Posterior vena cava (tissue), 2 donors: ENCODE data around the gene CRTC3. TPM values are rescaled to one million over a fixed set of nuclear protein-coding genes. Genes with fewer than 3 reads are reported as not detected.
"Not testable (repeated sequence)": the region's sequence is repeated elsewhere in the genome, so short reads cannot be mapped to it uniquely, and the experiment has no call there.

Experiments
- DNase-seq: peaks from one replicate; pipeline ENCODE4 v3.0.0-alpha.2; 2020; ENCODE audit warnings: low spot score
- intact Hi-C, 2 donors: fragments of 100-400 bp; cut with DNase I; formaldehyde crosslinking; loops; one replicate each; pipeline versions ENCODE4 v1.14.1 to v1.14.2; 2022 to 2023
- total RNA-seq, 2 donors: library from RNA; stranded (reverse); fragmentation: NEBNext Ultra II Directional; extraction: Animal tissue kit (Norgen Biotek cat#: 25700); gene quantifications; one replicate each; pipeline ENCODE4 v1.2.1, GENCODE V29; 2021
- donor health status: DM: yes; HTN: yes; CAD: no.
- donor health status: DM: yes; HTN: yes; CAD: no.

The CRTC3 gene
- total RNA-seq, 2 donors from 2014 or later, result 48.0 to 55.5 TPM

DNA sequence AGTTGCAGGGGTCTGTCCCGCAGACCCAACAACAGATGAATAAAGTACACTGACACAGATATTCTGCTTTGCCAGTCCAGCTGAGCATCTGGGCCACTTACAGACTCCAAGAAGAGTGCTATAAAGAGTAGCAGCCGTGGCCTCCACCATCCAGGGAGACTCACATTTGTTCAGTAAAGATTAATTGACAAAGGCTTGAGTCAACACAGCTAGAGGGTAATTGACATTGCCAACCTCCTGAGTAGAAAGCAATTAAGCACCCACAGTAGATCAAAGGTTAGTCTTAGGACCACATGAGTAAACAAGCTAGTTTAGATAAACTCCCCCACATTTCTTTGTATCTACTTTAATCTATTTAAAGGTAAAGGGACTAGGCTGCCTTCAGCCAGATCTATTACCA lies 16.3 kb upstream of the CRTC3 start:
- no peak for DNase-seq
- intact Hi-C loops, result no loop called here

DNA sequence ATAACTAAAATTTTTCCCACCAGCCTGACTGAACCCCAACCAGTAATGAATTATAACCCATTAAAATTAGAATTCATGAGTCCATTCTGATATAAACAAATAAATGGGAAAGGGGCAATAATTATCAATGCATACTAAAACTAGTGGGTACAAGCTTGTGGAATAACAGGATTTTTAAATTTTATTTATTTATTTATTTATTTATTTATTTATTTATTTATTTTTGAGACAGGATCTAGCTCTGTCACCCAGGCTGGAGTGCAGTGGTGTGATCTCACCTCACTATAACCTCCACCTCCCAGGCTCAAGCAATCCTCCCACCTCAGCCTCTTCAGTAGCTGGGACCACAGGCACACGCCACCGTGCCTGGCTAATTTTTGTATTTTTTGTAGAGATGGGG lies 15.8 kb upstream of the CRTC3 start:
- DNase-seq, intact Hi-C loops: not testable (repeated sequence)

DNA sequence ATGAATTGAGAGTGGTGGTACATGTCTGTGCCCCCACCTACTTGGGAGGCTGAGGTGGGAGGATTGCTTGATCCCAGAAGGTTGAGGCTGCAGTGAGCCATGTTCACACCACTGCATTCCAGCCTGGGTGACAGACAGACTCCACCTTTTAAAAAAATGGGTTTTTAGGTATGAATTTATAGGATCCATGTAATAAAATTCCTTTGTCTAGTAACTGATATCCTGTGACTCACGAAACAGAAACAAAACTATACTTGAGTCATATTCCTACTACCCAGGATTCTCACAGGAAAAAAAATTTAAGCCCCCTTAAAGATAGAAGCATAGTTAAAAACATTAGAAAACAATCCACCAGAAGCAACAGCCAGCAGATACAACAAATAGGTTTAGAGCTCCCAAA lies 10.0 kb upstream of the CRTC3 start:
- intact Hi-C loops, result no loop called here
- DNase-seq, result no peak

DNA sequence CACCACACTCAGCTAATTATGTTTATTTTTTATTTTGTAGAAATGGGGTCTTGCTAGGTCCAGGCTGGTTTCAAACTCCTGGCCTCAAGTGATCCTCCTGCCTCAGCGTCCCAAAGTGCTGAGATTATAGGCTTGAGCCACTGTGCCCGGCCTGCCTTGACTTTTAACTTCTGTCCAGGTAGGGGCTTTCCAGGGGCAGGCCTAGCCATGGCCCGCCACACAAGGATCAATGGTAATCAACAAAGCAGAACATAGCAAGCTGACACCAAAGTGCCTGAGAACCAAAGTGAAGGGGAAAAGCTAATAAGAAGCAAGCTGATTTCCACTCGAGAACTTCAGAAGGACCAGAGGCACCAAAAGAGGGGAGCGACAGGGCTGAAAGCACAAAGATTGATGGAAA lies 9.4 kb upstream of the CRTC3 start:
- intact Hi-C loops, result no loop called here
- DNase-seq, result no peak

DNA sequence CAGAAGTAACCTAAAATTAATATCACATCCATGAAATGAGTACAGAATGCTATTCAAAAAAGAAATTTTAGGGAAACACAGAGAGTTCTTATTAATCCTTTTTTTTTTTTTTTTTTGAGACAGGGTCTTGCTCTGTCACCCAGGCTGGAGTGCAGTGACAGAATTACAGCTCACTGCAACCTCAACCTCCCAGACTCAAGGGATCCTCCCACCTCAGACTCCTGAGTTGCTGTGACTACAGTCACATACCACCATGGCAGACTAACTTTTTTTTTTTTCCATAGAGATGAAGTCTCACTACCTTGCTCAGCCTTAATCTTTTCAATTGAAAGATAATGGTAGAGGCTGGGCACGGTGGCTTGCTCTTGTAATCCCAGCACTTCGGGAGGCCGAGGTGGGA lies 6.3 kb upstream of the CRTC3 start:
- intact Hi-C loops, result no loop called here
- no peak for DNase-seq

DNA sequence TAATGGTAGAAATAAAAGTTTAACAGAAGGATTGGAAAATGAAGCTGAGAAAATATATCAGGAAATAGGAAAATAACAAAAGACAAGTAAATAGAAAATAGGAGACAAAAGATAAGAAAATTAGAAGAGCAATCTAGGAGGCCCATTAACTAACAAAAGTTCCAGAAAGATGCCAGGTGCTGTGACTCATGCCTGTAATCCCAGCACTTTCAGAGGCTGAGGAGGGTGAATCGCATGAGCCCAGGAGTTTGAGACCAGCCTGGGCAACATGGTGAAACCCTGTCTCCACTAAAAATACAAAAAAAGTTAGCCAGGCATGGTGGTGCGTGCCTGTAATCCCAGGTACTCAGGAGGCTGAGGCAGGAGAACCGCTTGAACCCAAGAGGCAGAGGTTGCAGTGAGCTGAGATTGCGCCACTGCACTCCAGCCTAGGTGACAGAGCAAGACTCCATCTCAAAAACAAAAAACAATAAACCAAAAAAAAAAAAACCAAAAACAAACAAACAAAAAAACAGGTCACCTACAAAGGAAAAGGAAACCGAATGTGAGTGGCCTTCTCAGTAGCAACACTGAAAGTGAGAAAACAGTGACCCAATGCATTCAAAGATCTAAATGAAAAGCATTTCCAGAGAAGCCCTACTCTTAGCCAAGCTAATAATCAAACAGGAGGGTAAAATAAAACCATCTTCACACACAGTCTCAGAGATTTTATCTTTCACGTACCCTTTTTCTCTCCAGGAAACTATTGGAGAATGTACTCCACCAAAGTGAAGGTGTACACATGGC lies 5.5 kb upstream of the CRTC3 start:
- intact Hi-C loops, DNase-seq: not testable (repeated sequence)

DNA sequence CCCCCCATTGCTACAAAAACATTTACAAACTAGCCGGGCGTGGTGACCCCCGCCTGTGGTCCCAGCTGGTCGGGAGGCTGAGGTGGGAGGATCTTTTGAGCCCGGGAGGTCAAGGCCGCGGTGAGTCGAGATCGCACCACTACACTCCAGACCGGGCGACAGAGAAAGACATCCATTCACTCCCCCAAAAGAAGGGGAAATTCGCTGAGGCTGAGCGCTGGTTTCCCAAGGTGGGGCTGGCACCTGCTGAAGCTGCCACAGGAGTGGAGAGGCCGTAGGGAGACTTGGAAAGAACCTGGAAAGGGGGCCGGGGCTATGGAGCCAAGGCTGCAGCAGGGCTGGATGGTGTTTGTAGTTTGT lies 732 bp upstream of the CRTC3 start:
- intact Hi-C loops, result no loop called here
- DNase-seq, result no peak

DNA sequence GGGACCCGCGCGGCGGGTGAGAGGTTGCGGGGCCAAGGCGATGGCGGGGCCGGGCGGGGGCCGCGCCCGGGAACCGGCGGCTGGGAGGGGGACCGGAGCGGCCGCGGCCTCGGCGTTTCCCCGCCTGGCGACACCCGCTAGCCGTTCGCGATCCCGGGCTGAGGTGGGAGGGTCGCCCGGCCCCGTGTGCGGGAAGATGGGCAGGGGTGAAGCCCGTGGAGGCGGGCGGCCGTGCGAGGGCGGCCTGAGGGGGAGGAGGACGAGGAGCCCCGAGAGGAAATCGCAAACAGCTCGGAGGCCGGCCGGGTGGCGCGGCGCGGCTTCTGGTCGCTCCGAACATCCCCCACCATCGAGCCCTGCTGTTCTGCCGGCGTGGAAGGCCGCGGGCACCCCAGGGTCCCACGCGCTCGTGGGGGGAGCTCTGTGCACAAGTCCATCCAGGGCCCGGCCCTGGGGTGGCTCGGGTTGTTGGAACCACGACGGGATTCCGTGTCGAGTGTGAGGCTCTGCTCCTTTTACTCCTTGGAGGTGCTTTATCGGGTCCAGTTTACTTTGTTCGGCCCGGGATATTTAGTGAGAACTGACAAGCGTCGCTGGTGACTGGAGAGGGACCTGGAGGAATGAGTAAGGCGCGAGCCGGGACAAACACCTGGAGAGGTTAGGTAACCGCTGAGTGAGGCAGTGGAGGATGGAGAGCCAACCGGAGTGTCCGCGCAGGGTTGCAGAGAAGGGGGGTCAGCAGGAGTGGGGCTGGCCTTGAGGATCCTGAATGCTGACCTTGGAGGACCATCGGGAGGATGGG lies 728 bp downstream of the CRTC3 start:
- peak; percentile 84 for DNase-seq
- intact Hi-C loops, result loop anchor here in 1 of 2 donors (10.0 kb wide), 1 partner anchor 64 kb away; no protein-coding TSS in a partner anchor

DNA sequence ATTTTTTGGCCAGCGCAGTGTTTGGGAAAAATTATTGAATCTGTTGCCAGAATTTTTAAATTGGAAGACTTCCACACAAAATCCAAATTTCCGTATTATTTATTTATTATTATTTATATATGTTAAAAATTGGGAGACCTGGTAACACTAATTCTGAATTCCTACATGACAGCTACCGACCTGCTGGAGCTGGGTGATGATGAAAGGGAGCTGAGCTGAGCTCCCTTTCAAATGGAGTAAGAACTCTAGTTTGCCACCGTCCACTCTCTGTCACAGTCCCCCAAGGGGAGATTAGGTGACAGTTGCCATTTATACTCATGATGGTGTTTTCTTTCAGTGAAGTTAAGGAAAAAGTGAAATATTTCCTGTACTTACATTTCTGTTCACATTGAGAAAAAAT lies 1.4 kb downstream of the CRTC3 start:
- intact Hi-C loops, result loop anchor here in 1 of 2 donors (10.0 kb wide), 1 partner anchor 64 kb away; no protein-coding TSS in a partner anchor
- DNase-seq, result no peak

DNA sequence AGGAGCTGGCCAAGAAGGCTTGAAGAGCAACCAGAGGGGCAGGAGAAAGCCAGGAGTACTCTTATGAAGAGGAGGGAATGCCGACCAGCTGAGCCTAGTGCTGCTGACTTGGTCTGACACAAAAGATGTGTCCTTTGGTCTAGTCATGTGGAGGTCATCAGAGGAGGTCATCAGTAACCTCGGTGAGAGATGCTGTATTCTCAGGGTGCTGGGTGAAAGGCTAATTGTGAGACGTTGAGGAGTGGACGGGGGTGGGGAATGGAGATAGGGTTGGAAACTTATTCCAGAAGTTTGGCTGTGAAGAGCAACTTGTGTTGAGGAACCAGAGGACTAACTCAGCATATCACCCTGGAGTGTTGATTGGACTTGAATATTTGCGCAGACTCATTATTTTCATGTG lies 5.5 kb downstream of the CRTC3 start:
- DNase-seq, result no peak
- intact Hi-C loops, result loop anchor here in 1 of 2 donors (10.0 kb wide), 1 partner anchor 60 kb away; no protein-coding TSS in a partner anchor

DNA sequence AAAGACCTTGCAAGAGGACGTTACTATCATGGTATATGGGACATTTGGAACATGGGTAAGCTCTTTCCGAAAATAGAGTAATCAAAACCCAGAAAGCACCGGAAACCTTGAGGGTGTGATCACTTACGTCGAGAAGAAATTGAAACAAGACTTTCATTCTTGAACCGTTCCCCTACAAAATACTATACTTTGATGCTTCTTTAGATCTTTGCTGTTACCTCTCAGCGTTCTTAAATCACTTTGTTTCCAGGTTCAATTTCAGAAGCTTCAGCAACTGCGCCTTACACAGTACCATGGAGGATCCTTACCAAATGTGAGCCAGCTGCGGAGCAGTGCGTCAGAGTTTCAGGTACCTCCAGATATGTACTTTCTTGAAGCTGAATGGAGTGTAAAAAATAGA lies 10.1 kb downstream of the CRTC3 start:
- no peak for DNase-seq
- intact Hi-C loops, result loop anchor here in 1 of 2 donors (10.0 kb wide), 1 partner anchor 55 kb away; no protein-coding TSS in a partner anchor

DNA sequence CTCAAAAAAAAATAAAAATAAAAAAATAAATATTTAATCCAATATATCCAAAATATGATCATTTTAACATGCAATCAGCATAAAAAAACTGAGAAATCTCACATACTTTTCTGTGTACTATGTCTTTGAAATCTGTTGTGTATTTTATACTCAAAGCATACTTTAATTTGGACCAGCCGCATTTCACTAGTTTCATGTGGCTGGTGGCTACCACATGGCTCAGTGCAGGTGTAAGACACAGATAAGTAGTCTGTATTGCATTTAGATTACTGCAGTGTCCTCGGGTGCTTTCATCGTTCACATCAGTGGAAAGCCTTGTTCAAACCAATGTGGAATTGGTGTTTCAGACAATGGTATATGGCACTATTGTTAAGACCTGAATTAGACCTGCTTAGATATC lies 11.0 kb downstream of the CRTC3 start:
- no peak for DNase-seq
- intact Hi-C loops, result no loop called here

DNA sequence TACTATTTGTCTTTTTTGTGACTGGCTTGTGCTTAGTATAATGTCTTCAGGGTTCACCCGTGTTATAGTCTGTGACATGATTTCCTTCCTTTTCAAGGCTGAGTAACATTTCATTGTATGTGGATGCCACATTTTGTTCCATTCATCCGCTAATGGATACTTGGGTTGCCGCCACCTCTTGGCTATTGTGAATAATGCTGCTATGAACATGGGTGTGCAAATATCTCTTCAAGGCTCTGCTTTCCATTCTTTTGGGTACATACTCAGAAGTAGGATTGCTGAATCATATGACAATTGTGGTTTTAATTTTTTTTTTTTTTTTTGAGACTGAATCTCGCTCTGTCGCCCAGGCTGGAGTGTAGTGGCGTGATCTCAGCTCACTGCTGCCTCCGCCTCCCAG lies 15.4 kb downstream of the CRTC3 start:
- intact Hi-C loops, result no loop called here
- no peak for DNase-seq

DNA sequence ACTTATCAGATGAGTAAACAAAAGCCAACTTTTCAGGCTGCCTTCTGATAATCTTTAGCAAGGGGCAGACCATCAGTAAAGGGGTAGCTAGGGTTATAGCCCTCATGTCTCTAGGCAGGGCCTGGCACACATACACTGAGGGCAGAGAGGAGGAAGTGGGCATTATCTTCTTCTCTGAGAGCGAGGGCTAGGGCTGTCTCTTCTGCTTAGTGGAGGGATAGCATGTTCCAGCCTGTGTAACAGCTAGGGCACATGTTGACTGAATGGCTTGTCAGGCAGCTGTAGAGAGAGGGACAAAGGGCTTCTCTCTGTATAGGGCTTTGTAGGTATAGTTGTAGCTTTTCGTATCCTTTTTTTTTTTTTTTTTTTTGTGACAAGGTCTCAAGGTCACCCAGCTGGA lies 17.8 kb downstream of the CRTC3 start:
- DNase-seq, result no peak
- intact Hi-C loops, result no loop called here

DNA sequence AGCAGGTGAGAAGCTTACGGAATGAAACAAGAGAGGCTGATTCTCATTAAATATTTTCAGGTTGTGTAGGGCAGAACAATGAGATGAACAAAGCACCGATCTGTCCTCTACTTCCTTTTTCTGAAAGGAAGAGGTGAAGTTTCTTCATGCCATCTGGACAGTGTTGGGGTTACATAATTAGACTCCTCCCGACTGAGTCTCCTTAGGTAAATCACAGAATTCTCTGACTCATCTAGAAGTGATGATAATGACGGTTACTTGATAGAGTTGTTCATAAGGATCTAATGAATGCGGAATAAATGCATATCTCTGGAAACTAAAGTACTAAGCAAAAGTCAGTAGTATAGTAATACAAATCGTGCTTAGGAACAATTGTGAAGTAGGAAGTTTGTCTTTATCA lies 21.2 kb downstream of the CRTC3 start:
- DNase-seq, result no peak
- intact Hi-C loops, result no loop called here

DNA sequence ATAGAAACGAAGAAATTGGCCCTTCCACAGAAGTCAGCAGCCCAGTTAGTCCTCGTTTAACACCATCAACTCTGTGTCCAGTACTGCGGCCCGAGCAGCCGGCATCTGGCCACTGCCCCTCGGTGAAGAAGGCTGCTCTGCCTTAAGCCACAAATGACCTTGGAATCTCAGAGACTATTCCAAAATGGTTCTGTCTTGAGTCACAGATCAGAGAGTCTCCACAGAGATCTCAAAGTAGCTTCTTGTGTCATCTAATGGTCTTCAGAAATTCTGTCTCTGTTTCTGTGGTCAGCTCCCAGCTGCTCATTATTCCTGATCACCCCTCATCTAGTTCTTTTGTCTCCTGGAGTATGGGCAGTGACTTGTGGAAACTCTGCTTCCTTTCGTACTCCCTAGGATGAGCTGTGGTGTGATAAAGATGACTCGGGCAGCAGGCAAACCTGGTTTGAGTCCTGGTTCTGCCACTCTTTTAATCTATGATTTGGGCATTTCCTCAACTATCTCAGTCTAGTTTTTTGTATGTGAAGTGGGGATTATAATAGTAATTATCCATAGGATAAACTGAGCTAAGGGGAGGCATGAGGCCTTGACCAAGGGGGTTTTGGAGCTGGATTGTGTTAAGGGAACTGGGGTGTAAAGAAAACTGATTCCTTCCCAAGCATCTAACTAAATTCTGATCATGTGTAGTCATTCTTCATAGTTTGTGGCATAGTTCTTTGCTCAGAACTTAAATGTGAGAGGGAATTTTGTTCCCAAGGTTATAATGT lies 22.6 kb downstream of the CRTC3 start:
- intact Hi-C loops, result no loop called here

DNA sequence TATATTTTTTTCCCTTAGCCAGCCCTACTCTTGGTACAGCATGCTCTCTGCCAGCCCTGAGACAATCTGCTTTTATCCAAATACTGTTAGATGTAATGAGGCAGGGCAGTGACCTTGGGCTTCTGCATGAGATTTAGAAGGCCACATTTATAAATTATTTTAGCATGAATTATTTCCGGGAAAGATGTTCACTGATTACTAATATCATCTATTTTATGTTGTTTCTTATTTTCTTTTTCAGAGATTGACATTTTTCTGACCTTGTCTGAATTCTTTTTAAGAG lies 23.1 kb downstream of the CRTC3 start:
- intact Hi-C loops, result no loop called here
- DNase-seq, result no peak

More for the DNA sequence above, 22.6 kb downstream of the CRTC3 start:
- DNase-seq, result no peak

DNA sequence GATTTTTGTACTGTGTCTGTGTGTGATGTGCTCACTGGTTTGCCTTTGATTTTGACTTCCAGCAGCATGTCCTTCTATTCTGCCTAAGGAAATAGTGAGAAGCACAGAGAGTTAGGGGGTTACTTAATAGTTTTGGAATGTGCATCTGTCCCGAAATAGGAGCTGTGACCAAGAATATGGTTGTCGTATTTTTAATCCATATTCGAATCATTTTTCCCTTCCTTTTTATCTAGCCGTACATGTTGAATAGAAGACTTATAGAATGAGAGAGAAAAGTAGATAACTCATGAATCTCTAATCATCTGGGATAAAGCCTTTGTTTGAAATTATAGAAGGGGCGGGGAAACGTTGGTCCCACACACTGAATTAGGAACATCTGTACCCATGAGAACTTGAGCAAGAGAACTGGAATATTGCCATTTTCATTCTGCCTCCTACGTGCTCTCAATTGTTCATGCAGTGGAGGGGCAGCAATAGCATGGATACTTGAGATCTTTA lies 23.6 kb downstream of the CRTC3 start:
- DNase-seq, result no peak

DNA sequence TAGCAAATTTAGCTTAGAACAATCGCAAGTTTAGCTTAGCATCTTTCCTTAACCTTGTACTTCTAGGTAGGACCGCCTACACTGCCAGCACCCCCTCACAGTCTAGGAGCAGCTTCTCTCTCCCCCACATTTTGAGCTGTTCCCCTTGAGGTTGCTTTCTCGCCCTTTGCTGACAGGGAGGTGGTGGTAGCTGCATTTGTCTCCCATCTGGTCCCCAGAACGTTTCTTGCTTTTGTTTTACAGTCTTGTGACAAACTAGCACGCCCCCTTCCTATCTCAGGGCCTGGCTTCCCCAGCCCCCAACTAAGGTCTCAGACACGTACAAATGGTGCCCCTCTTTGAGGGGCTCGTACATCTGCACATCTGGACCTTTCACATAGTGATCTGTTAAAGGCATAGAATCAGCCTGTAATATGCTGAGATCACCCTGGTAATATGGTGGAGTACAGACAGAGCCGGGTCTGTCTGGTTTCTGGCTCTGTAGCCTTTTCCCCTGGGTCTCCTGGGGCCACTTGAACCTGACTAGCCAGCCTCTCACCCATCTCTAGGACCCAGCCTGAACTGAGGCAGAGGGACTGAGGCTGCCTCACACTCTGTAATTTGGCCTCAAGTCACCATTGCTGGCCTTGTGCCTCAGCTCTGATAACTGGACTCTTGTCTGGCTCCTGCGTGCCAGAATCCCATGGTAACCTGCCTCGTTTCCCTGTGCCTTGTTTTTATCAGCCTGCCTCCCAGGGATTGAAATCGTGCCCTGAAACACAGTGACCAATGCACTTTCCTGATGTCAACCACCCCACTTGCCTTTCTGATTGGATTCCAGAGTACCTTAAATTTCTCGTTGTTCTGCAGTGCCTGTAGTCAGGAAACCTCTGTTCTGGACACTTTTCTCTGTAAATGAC lies 27.7 kb downstream of the CRTC3 start:
- peak; percentile 95 for DNase-seq
- intact Hi-C loops, result no loop called here

More for the DNA sequence above, 23.6 kb downstream of the CRTC3 start:
- intact Hi-C loops, result no loop called here
